HK-2 (cell line): Measurements from ENCODE around the gene LAMA1.
A peak's percentile ranks its signal among the peaks of the same experiment; 100 is the strongest.

Experiments used
- DNase-seq: peaks from one replicate; pipeline ENCODE4 v3.0.0-alpha.2; 2018; ENCODE audit not compliant: unreplicated experiment

The LAMA1 gene

DNA sequence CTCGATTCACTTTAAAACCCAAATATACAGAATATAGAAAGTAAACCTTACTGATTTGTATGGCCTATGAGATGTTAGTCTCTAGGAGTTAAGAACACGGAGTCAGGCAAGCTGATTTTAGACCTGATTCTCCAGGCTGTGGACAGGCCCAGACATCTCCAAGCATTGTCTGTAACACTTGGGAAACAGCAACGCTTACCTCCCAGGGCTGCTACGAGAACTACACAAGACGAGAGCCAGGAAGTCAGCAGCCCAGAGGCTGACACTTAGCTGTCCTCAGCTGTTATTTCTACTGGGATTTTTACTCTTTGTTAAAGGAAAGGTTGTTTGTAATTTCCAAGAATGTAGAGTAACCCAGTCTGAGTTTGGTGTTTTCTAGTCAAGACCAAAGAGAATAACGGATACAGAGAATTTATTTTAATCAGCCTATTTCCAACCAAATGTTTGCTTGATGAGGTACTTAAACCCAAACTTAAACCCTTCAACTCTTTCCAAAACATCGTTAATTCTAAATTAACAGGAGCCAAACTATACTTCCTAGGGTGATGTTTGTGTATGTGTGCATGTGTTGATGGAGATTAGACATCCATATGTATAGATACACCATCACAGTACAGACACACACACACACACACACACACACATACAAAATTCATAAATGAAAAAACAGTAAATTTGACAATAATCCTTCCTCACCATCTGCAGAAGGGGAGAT is 123.4 kb downstream of the LAMA1 start:
- no peak for DNase-seq

DNA sequence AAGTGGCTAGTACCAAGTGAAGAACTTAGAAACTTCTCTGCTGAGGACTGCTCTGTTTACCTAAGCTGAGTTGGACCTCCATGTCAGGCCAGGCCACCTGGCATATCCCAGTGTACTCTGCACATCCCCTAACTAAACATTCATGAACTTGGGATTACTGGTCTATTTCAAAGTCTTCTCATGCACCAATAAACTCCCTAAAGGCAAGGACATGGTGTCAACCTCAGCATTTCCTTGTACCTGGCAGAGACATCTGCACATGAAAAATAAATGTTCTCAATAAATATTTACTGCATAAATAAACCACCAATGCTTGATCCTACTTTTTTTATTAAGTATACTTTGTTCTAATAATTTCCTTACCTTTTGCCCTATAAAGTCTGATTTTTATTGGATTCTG is 124.8 kb downstream of the LAMA1 start:
- DNase-seq = no peak

DNA sequence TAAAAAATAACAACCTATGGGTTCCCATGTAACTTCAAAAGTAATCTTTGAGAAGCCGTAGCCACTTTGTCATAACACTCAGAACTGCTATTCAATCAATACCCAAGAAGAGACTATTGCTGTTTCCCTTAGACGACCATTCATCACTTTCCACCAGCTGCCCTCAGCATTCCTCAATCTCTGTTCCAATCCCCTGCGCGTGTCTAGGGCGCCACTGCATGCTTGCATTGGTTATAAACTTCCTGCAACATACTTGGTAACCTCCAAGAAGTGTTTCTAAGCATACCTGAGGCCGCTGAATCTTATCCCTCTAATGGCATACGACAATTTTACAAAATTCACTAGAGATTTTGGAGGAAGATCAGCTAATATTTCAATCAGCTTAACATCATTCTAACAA is 134.2 kb downstream of the LAMA1 start:
- no peak for DNase-seq

DNA sequence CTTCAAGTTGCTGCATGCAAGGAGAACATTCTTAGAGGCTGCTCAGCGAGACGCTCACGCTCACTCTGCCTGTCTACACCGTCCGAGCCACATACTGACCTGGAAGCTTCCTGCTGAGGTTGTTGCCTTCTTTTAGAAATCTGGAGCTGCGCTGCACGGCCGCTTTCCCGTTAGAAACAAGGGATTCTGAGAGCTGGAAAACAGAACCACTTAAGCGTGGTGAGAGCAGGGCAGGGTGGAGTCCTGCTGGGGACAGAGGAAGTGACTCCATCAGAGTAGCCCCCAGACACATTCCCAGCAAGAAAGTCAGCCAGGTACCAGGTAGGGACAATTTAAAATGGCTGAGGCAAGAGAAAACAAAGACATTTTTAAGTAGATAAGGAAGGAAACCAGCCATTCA is 135.2 kb downstream of the LAMA1 start:
- no peak for DNase-seq

DNA sequence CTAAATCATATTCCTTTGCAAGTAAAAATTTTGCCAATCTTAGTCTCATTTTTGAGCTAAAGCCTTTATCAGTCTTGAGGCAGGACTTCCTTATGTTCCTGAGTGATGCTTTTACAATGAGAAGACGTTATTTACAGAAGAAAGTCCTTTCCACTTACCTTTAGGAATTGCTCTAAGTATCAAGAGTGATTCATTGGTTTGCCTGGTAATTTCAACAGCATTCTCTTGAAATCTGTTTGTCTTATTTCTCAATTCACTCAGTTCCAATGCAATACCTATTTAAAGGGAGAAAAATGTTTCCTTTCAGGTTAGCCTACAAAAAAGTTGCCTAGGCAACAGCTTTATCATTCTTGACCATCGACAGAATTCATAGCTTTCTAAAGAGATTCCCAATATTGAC is 137.2 kb downstream of the LAMA1 start:
- DNase-seq = no peak

DNA sequence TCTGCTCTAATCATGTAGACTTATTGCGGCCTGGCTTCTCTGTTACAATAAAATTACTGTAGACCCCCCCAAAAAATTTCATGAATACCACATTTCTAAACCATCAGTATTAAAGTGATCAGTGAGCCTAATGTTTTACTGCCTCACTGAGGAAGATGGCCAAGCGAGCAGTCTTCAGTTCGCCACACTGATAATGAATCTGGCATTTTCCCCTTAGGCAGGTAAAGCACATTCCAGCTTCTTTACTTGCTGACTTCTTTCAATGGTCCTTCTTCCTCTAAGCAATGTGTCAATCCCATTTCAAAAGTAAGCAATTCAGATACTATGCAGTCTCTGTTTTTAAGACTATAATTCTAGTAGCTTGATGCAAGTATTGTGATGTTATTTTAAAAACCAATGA is 137.6 kb downstream of the LAMA1 start:
- no peak for DNase-seq

DNA sequence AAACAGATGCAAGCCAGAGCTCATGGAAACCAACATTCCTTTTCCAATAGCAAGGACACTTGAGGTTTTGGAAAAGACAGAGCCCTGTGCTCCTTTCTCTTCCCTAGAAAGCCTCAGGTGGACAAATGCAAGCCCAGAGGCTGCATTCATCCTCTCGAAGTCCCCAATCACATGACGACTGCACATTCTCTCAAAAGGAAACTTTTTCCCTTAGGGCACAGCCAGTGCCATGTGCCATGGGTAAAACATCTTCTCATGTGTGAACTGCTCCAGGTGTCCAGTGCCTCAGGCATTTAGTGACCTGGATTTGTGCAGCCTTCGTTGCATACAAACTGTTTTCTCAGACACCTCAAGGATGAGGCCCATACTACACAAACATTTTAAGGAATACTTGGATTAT is 140.7 kb downstream of the LAMA1 start:
- no peak for DNase-seq

DNA sequence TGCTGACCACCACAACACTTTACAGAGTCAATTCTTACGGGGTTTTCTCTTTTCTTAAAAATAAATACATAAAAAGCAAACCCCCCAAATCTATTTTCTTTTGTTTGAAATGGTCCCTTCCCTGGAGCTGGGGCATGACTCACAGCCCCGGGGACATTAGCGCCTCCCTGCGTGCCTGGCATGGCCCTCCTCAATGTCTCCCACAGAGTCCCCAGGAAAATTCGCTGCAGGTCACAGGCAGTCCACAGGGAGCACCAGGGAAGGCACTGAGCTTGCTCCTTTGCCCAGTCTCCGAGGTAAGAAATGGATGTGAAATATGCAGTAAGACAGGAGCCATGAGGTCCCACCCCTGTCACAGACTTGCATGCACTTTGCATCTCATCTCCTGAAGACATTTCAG is 142.5 kb downstream of the LAMA1 start:
- DNase-seq = no peak

DNA sequence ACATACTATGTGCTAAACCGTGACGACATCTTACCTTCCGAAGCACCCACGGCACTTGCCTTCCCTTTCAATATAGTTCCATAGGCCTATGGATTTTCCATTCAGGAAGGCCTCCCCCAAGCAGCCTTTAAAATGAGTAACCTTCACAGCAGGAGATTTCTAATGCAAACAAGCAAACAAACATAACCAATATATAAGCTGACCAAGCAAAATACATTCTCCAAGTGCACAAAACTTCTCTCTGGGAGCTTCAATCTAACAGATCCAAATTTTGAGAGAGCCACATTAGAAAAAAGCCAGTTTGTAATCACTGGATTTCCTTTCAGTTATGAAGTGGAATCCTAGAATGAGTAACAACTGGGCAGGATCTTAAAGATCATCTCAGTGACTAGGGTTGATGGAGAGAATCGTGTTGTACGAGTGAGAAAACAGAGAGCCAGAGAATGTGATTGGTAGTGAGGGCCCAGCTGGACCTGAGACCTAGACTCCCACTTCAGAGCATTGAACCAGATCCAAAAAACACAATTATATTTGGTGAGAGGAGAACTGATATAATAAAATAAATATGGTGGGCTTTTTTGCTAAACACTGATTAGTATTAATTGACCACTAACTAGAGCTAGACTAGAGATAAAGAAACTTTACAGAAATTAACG is 145.6 kb downstream of the LAMA1 start:
- DNase-seq = no peak

DNA sequence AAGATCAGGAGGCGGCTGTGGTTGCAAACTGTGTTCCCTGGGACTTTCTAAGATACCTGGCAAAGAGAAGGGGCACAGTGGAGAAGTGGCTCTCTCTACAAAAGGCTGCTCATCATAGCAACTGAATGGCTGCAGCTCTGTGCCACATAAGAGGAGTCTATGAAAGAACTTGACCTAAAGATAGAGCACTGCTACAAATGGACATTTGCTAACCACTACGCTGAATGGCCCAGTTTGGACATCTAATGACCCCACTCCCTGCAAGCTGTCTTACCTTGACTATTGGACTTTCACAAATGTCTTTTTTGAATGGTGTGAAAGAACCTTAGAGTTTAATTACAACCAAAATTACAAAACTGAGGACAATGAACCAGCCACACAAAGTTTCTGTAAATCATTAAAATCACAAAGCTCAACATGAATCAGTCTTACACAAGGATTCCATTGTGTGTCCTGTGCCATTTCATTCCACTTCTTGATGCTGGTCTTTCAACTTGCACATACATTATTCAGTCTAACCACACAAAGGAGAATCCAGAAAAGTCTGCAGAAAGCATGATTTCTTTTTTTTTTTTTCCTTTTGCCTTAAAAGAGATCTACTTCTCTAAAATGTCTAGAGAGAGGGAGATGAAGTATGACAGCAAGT is 154.0 kb downstream of the LAMA1 start:
- no peak for DNase-seq

DNA sequence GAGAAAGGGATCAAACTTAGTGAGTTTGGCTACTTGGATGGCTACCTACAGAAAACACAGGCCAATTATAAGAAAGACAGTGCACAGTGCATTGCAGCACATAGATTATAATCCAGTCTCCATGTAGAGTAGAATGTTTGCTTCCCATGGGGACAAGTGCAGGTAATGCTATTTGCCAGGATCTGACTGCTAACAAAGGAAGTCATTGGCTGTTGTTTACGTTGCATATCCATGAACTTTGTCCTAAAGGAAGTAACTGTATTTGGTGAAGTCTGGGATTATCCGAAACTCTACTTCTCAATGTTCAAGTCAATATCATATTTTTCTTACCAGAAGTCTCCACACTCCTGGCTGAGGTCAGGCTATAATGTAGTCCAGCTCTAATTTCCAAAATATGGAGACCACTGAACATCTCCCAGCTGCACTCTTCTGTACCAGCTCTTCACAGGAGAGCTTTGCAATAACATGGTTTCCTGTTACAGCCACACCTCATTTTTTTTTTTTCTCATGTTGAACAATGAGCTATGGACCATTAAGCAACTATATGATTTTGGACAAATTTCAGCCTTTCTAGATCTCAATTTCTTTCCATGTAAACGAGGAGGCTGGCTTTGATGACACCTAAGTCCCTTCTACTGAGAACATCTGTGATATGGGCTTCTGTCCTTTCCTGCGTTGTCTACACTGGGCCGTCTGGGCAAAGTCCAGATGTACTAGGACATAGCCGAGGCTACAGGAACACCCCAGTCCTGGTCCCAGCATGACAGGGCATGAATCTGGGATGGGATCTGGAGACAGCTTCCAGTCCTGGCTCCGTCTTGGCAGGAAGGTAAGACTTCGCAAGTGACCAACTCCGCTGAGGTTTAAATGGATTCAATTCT is 154.8 kb downstream of the LAMA1 start:
- DNase-seq = no peak

DNA sequence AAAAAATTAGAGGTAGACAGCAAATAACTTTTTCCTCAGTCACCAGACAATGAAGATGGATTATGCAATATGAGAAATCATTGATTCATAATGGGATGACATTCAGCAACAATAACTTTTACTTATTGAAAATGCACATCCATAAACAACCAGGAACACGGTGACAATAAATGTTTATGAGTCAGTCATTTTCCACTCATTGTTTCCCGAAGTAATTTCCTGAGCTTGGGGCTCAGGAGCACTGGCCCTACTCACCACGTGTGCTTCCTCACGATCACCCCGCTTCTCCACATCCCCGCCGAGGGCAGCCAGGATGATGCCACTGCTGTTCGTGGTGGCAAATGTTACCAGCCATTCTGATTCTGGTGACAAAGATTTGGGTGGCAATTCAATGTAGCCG is 156.3 kb downstream of the LAMA1 start:
- no peak for DNase-seq

DNA sequence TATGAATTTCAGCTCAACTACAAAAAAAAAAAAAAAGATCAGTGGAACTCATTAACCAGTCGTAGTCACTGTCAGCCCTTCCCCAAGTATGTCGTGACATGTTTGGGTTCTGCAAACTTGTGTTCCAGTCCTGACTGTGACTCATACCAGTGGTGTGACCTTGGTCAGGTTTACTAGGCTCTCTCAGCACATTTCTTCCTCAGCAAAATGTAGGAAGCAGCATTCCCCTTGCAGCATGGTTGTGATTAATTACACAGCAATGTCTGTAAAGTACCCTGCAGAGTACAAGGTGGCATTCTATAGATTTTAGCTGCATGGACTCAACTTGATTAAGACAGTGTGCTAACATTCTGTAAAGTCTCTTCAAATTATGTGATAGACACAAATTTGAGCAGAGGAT is 156.9 kb downstream of the LAMA1 start:
- DNase-seq = peak; percentile 6

DNA sequence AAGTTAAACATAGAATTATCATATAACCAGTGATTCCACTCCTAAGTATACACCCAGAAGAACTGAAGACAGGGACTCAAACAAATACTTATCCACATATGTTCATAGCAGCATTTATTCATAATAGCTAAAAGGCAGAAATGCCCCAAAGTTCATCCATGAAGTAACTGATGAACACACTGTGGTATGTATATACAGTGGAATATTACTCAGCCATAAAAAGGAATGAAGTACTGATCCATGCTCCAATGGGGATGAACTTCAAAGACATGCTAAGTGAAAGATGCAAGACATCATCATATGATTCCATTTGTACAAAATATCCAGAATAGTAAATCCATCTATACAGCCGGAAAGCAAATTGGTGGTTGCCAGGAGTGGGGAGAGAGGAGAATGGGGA is 157.5 kb downstream of the LAMA1 start:
- no peak for DNase-seq

DNA sequence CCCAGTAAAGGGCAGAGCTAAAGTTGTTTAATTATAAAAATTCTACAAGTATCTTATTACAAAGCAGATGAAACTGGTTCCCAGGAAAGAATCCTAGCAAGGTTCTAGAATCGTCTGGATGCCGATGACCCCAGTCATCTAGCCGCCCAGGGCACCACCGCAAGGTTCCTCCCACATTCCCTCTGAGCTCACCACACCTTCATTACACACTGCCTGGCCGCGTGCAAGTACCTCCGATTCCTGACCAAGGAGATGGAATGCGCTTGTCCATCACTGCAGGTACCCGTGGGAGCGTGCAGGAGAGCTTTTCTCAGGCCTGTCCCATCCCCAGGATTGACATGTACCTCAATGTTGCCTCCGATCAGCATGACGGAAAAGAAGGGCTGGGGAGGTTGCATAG is 158.5 kb downstream of the LAMA1 start:
- no peak for DNase-seq

DNA sequence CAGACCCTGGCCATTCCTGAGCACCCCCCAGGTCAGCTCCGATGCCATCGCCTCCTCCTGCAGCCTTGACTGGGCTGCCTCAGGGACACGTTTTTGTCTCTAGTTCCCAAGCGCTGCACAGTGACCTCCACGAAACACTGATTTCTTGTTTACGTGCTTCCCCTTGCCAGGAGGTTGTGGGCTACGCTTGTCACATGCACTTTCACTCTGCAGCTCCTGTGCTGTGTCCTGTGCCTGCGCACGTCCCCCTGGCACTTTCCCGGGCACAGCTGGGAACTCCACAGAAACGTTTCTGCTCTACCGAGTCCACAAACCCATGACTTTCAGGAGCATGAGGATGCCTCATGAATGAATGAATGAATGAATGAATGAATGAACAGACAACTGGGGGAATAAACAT is 160.6 kb downstream of the LAMA1 start:
- no peak for DNase-seq

DNA sequence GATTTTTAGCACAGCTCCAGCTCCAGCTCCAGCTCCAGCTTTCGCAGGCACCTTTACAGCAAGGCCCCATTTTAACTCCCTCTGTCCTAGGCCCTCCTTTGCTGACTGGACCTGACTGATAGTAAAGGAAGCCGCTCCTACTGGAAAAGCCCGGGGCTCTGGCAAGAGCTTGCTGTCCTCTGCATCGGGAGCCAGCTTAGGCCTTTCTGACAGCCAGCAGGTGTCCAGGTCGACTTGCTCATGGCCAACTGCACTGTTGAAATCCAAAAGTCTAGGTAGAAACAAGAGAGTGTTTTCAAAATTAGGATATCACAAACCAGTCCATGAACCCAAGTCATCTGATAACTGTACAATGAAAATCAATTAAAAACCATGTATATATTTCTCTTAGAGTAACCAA is 161.1 kb downstream of the LAMA1 start:
- DNase-seq = no peak

DNA sequence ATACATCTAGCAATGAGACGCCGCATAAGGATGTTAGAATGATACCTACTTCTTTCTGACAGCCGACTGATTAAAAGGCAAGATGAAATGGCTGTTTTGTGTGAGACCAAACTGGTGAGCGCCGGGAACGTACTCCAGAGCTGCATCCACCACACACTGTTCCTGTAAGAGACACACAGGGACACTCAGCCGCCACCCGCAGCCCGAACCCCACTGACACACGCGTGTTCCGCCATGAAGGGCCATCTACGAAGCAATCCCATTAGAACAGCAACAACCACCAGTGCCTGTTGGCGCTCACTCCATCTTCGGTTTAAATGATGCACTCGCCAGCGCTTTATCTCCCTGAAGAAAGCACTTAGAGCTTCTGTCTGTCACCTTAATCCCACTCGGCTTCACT is 162.3 kb downstream of the LAMA1 start:
- no peak for DNase-seq

DNA sequence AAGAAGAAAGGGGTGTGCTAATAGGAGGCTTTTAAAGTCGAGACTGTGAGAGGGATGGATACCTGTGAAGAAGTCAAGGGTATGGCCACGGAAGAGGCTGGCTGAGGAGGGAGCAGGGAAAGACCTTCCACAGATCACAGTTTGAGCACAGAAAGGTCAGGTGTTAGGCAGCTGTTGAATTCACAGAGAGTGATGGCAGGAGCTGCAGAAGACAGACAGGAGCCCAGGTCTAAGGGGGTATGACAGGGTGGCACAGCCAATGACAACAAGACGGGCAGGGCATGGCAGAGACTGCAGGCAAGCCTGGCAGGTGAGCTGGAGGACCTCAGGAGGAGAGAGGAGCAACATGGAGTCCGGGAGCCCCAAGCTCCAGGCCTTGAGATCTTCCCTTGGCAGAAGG is 163.1 kb downstream of the LAMA1 start:
- DNase-seq = no peak

DNA sequence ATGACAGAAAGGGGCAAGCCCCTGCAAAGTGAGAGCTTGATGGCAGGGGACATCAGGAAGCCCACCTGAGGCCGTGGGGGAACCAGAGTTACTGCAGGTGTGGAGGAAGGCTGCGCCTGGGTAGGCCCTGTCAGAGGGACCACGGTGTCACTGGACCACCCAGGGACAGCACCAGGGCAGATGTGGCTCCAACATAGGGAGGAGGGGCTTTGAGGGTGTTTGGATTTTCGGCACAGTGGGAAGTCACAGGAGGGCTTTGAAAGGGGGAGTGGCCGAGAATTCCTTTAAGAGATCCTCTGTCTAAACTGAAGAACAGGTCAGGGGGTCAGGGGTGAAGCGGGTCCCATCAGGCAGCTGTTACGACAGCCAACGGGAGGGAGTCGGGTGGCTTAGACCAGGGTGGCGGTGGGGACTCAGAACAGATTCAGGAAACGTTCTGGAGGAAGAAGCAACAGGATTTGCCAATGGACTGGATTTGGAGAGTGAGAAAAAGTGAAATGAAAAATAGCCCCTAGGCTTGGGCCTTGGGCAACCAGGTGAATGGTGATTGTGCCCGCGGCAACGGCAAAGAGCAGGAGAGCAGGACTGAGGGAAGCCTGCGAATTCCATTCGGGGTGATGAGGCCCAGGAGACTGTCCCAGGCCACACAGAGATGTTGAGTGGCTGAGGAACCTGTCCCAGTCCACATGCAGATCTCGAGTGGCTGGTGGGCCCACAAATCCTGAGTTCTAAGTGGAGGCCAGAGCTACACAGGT is 166.1 kb downstream of the LAMA1 start:
- no peak for DNase-seq

DNA sequence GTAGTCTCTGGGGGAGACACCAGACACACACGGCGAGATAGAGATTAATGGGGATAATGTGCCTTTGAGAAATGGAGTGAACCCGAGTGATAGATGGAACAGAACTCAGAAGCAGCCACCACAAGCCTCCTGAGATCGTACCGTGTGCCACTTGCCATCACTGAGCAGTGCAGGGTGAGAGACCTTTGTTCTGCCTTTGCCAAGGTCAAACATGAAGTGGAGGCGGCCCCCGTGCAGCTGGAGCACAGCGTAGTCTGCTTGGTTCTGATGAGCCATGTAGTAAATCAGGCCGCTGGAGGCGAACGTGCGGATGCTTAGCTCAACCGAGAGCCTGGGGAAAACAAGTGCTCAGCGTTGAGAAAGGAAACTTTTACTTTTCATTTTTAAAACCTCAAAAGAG is 167.0 kb downstream of the LAMA1 start:
- no peak for DNase-seq
